Body of pancreas (tissue), 4 donors: Measurements from ENCODE around the gene HES4.

Experiments
- POLR2A ChIP-seq, 3 donors: fragments of 450-650 bp; IDR thresholded peaks; one replicate each; pipeline ENCODE4 v1.6.1; 2016; ENCODE audit warnings: antibody characterized with exemption in 3 of 3, mild to moderate bottlenecking in 2 of 3
- TF ChIP-seq, protein P1 (sequence below), 7 experiments: fragments of 450-650 bp in 4 of 7; fragments of 200-600 bp in 3 of 7; sonication (generic) in 3 of 7; IDR thresholded peaks; one replicate each; pipeline ENCODE4 v1.5.1; 2016 to 2019; ENCODE audit warnings: antibody characterized with exemption in 7 of 7

DNA sequence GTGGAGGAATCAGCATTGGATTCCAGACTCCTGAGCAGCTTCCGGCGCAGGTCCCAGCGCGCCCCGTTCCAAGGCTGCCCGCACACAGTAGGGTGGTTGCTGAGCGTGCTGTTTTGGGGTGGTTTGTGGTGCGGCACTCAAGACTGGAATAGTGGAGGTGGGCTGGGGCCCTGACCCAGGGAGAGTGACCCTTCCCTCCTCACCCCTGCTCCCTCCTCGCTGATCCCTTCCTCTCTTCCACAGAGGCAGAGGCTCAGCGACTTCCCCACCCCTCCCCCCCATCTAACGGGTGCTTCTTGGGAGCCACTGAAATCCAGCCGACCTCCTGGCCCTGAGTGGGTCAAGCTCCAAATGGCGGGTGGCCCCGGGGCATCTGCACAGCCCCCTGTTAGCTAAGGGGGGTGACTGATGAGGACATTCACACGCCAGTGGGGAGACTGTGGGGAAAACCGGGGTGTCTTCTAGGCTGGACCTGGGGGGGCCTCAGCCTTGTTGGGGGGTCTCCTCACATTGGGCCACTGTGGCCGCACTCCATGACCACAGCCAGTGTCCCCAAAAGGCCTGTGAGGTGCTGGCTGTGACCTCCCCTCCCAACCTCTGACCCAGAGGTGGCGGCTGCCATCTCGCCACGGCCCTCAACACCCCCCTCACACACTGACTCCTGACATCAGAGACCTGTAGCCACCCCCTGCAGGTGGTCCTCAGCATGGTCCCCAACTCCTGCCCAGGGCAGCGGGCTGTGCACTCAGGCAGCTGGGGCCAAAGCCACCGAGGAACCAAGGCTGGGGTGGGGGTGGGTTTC, 3.9 kb upstream of the HES4 start:
- no peak for TF ChIP-seq POLR2A (IDR thresholded peaks at IDR 0.05)
- TF ChIP-seq, protein P1, sequence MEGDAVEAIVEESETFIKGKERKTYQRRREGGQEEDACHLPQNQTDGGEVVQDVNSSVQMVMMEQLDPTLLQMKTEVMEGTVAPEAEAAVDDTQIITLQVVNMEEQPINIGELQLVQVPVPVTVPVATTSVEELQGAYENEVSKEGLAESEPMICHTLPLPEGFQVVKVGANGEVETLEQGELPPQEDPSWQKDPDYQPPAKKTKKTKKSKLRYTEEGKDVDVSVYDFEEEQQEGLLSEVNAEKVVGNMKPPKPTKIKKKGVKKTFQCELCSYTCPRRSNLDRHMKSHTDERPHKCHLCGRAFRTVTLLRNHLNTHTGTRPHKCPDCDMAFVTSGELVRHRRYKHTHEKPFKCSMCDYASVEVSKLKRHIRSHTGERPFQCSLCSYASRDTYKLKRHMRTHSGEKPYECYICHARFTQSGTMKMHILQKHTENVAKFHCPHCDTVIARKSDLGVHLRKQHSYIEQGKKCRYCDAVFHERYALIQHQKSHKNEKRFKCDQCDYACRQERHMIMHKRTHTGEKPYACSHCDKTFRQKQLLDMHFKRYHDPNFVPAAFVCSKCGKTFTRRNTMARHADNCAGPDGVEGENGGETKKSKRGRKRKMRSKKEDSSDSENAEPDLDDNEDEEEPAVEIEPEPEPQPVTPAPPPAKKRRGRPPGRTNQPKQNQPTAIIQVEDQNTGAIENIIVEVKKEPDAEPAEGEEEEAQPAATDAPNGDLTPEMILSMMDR (IDR thresholded peaks at IDR 0.05): no peak
